ENCODE results near the gene SLC44A1.

The SLC44A1 gene

DNA sequence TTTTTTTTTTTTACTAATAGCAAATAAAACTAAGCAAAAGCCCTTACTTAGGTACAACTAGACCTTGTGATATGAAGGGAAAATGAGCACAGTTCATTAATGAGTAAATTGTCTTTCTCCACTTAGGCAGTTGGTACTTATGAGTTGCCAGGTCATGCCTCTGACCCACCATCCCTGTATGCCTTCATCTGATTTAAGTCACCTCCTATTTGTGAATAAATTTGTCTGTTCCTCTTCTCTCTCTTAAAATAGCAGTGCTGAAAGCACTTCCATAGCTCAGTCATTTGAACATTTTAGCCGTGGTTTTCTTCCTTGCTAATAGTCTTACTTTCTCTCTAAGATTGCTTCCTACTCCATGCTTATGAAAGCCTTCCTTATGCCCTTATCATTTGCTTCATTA lies 61.4 kb downstream of the SLC44A1 start:
- no peak for DNase-seq (ENCODE audit: low spot score)

DNA sequence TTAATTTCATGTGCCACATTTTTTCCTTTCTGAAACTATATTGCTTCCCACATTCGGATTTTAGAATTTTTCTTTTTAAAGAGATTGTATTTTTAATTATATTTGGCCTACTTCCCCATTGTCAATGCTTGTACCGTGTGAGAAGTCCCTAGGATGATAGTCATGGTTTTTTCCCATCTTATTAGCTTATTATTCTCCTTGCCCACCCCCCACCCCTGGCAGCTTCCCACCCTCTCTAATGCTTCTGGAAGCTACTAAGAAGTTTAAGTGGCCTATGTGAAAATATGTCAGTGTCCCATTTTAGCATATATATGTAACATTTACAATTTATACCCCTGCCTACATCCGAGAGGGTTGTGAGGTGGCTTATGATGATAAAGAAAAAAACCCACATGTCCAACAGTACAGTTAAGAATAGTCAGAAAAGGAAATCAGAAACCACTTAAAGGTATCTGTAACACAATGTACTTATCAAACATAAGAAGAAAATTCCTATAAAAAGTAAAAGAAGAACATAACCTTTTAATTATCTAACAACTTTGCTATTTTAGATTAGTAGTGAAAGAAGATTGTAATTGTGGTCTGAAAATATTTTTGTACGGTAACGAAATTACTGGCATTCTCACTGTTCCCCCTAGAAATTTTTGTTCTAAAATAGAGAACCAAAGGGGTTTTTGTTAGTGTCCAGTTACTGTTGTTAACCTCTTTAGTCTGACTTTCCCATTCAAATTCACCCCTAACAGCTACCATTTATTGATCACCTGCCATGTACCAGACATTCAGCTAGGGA lies 62.1 kb downstream of the SLC44A1 start:
- DNase-seq (ENCODE audit: low spot score) = no peak

DNA sequence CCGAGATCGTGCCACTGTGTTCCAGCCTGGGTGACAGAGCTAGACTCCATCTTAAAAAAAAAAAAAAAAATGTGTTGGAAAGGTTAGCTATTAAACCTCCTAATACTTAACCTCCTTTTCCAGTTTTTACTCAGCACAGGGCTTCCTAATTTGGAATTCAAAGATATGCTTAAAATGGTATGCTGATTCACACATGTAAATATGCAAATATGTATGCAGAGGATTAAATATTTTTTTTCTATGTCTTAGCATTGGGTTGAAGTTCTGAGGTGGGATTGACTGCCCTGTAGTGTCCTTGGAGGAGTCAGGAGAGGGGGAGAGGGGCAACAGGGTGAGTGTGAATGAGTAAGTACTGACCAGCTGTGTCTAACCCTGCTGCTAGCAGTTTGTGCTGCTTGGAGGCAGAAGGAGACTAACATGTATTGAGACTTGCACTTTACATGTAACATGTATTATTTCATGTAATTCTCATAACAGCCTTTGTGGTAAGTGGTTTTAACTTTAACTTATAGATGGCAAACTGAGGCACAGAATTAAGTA lies 63.2 kb downstream of the SLC44A1 start:
- no peak for DNase-seq (ENCODE audit: low spot score)

DNA sequence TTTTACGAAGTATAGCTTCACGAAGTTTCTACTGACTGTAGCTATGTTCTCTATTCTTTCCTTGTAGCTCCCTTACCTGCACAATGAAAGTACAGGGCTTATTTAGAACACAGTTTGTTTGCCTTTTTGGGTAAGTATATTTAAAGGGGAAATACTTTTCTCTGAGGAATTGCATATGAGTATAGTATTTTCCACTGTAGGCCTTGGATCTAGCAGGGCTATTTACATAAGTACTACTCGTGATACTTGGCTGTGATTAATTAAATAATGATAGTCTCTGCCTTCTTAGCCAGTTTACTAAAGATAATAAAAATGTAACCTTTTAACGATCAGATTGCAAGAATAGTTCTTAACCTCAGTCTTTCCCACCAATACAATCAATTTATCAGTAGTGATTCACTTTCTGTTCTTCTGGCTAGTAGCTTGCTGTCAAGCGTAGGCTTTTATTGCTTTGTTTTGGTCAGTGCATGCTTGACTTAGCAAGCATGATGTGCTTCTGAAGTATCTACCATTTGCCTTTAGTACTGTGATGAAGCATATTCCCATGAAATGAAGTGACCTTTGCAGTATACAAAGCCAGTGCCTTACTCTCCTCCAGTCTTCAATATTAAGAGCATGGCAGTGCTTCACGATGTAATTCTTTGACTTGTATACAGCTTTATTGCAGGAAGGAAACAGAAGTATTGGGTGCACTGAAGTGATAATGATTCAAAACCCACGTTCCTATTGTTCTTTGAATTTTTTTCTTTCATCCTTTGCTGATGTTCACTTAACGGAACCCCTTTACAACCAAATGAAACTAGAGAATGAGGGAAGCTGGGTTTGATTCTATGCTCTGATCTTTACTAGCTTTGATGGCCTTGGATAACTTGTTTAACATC lies 64.2 kb downstream of the SLC44A1 start:
- DNase-seq (ENCODE audit: low spot score) = no peak

DNA sequence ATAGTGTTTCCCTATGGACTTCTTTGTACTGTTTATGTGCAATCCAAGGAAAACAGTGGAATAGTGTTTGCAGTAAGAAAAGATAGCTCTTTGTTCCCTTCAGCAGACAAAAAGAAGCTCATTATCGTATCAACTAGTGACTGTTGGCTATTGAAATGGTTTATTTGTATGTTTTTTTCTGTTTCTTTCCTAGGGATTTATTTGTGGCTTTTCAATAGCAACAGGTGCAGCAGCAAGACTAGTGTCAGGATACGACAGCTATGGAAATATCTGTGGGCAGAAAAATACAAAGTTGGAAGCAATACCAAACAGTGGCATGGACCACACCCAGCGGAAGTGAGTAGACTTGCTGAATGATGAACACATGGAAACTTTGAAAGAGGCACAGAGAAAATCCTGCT lies 65.1 kb downstream of the SLC44A1 start:
- DNase-seq (ENCODE audit: low spot score) = no peak

DNA sequence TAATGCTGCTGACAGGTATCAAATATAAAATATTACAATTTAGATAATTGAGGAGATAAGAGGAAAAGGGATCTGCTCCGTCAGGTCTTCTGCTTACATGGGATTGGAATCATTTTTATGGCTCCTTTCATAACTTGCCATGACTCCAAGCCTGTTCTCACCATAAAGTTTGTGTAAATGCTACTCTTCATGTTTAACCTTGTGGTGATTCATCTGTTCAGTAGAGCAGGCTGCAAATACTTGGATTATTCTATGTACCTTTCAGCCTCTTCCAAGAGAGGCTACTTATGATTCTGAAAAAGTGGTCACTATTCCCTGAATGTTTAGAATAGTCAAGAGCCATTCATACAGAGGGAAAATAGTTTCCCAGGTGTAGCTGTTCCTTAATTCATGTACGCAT lies 66.9 kb downstream of the SLC44A1 start:
- DNase-seq (ENCODE audit: low spot score) = no peak

DNA sequence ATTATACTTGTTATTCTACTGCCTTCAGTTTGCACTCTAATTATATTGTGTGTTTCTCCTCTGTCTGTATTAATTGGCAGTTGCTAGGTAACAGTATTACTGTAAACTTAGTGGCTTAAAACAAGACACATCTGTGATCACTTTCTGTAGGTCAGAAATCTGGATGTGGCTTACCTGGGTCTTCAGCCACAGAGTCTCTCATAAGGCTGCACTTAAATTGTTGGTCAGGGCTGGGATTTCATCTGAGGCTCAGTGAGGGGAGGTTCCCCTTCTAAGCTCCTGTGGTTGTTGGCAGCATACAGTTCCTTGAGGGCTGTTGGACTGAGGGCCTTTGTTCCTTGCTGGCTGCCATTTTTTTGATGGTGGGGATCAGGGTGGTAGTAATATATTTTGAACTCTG lies 68.8 kb downstream of the SLC44A1 start:
- DNase-seq (ENCODE audit: low spot score) = no peak

DNA sequence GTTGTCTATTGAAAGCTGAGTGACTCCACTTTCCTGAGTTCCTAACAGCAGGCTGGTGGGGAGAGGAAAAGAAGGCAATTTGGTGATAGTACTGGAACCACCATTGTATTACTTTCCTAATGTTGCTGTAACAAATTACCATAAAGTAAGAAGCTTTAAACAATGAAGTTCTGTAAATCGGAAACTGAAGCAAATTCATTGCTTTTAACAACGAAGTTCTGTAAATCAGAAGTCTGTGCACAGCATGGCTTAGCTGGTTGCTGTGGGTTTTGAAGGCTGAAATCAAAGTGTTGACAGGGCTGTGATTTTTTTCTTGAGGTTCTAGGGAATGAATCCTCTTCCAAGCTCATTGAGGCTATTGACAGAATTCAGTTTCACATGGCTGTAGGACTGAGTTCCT lies 72.3 kb downstream of the SLC44A1 start:
- no peak for DNase-seq (ENCODE audit: low spot score)

DNA sequence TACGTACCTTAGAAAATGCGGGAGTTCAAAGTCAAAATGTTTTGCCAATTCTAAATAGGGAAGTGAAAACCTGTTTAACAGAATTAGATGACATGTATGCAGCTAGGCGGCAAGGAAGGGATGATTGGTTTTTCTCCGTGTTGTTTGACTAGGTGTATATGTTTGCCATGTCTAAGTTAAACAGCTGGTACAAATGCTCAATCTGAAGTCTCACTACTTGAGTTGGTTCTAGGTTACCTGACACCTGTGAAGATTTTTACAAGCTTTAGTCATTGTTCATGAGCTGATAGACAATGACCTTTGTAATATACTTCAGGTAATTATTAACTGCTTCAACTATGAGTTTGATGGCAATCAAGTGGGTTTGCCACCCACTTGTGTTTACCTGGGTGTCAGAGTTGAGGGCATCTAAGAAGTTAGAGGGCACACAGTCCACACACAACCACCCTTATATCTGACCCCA lies 74.3 kb downstream of the SLC44A1 start:
- no peak for DNase-seq (ENCODE audit: low spot score)

DNA sequence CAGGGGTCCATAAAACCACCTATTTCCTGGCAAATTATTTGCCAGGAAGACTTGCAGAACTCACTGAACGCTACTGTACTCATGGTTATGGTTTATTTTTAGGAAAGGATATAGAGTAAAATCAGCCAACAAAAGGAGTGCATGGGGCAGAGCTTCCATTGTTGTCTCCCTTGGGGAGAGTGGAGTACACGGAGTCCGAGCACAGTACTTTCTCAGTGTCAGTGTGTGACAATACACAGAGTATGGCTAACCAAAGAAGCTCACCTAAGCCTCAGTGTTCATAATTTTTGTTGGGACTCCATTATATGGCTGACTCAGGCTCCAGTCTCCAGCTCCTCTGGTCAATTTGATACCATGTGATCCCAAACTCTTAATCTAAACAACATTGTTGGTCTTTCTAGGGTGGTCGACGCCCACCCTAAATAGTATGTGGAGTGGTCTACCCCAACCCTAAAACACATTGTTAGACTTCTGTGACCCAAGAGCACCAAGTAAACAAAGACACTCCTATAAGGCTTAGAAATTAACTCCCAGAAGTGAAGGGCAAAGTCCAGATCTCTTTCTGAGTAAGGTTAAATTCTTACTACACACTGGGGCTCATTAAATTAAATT lies 74.9 kb downstream of the SLC44A1 start:
- DNase-seq (ENCODE audit: low spot score) = no peak

DNA sequence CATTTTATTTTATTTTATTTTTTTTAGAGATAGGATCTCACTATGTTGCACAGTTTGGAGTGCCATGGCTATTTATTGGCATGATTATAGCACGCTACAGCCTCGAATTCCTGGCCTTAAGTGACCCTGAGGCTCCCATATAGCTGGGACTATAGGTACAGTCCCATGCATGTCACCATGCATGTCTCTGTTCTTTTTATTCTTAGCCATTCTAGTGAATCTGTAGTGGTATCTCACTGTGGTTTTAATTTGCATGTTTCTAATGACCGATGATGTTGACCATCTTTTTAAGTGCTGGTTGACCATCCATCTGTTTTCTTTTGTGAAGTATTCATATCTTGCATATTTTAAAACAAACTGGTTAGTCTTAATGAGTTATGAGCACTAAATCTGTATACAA lies 76.1 kb downstream of the SLC44A1 start:
- DNase-seq (ENCODE audit: low spot score) = no peak

DNA sequence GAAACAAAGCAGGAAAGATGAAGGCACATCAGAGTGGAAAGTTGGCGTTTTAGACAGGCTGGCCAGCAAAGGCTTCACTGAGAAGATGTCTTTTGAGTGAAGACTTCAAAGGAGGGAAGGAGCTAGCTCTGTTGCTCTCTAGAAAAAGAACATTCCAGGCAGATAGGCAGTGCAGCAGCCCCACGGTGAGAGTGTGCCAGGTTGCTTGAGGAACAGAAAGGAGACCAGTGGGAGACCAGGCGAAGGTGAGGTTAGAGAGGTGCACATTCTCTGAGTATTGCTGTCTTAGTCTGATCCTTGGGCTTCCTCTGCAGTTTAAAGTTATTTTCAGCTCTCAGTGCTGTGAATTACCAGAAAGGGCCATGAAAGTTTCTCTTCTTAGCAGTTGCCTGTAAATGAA lies 83.8 kb downstream of the SLC44A1 start:
- DNase-seq (ENCODE audit: low spot score) = no peak

DNA sequence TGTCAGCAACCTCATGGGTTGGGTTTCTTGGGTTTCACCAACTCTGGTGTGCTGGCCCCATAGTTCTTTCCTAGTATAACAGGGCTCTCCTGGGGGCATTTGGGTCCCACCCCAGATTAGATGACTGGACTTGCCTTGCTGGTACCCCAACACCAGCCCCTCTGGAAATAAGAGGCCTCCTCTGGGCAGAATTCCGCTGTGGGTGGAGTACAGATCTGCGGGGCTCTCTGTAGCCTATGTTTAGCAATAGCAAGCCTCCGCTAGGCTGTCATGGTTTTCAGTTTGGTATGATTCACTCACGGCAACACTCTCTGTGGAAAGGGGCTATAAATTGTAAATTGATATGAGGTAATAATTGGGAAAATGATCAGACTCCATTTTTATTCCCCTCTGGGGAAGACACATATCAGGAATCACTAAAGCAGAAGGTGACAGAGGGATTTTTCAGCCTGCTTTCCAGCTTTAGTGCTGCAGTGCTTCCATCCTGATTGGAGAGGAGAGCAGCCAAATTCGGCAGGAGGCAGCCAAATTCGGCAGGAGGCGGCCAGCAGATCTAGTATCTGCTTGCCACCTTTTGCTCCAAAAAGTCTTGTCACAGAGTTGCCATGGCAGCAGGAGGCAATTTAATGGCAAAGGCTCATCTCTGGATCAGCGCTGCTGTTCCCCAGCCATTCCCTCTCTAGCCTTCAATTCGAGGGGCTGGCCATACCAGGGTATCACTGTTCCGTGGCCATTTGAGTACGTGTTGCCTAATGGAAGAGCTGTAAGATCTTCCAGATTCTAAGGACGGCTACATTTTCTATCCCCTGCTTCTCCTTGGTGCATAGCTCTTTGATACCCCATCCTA lies 84.6 kb downstream of the SLC44A1 start:
- DNase-seq (ENCODE audit: low spot score) = no peak

DNA sequence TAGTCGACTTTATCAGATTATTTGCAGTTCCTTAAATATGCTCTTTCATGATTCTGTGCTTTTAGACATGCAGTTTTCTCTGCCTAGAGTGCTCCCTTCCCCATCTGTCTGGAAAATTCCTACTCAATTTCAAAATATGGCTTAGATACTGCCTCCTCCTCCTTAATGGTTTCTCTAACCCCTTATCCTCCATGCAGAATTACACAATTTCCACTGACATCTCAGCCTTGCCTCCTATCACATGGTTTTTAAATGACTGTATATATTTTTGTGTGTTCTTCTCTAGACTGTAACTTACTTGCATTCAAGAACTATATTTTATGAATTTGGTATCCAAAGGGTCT lies 85.2 kb downstream of the SLC44A1 start:
- DNase-seq (ENCODE audit: low spot score) = no peak

DNA sequence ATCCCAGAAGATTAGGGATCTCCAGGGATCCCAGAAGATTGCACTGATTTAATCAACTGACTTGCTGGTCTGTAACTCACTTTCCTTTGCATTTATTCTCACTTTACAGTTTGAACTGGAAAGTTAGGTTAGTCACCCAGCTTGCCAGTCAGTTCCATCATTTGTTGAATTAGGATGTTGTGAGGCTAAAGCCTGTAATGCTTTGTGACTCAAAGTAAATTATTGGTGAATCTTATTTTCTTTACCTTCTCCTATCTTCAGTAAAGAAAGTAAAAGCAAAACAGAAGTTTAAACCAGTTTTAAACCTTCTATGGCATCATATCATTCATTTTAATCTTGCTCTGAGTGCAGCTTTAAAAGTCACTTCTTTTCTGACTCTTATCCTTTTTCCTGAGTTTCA lies 85.8 kb downstream of the SLC44A1 start:
- no peak for DNase-seq (ENCODE audit: low spot score)

DNA sequence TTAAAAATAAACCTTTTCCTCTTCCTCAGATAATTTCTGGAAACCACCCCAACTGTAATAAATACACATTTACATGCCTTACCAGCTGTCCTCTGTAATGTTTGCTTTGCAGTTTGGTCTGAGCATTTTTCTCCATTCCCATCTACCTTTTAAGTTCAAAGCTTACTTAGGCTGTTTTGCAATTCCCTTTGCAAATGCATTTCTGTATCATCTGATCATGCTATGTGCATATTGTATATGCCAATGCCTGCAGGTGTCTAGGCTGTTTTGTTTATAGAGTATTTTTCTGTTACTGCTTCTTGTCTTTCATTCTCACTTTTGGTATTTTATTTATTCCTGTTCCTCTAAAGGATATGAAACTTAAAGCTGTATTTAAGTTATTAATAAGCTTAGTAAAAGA lies 86.3 kb downstream of the SLC44A1 start:
- DNase-seq (ENCODE audit: low spot score) = no peak

DNA sequence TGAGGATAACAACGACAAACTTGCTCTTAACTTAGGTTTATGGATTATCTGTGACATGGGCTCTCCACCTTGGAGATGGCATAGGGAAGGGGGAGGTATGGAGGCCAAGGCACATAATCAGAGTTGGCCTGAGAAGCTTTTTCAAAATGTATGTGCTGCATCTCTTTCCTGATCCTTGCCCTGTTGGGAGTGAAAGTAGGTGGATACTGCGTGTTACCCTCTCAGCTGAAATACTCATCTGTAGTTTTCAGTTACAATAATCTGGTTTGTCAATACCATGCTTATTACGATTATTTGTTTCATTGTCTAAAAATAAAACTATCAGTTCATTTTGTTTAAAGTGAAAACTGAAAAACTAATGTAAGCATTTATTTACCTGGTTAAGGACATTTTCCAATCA lies 86.7 kb downstream of the SLC44A1 start:
- DNase-seq (ENCODE audit: low spot score) = no peak

DNA sequence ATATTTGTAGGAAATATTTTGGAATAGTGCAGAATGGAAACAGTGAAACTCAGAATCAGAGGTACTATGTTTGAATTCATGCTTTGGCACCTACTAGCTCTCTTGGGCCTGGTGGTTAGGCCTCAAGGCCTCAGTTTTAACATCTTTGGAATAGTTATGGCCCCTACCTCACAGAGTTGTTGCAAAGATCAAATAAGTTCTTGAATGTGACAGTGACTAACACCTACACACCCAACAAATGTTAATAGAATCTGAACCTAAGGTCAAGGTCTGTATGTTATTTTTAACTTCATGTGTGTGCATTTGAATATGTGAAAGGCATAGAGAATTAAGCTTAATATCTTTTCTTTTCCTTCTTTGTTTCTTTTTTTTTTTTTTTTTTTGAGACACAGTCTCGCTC lies 87.3 kb downstream of the SLC44A1 start:
- DNase-seq (ENCODE audit: low spot score) = no peak

DNA sequence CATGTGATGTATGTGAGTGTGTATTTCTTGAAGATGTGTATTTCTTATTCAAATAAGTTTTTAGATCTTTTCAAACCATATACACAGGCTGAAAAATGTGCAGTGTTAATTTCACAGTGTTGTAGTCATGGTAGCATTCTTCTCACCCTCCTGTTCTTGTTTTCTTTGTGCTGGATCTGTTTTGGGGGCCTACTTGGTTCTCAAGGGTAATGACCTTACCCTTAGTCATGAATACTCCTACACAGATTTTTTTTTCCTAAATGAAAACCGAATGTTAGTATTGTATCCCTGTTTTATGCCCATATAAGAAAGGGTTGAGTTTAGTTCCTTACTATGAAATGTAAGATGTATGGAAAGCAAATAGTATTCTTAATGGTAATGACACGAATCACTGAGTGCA lies 88.0 kb downstream of the SLC44A1 start:
- DNase-seq (ENCODE audit: low spot score) = no peak

DNA sequence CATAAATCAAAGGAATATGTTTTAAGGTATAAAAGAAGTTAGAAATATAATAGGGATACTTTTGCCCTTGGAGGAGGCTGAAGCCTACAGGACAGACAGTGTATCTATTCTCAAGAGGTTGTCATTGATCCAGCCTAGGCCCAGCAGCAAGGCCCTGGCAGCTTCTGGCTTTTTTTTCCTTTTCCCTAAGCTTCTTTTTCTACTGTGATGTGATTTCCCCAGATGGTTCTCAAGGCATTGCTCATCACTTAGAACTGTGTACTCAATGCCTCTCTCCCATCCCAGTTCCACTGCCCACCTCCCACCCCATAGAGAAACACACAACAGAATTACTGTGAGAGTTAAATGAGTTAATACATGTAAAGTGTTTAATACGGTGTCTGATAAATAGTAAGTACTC lies 88.6 kb downstream of the SLC44A1 start:
- no peak for DNase-seq (ENCODE audit: low spot score)

DNA sequence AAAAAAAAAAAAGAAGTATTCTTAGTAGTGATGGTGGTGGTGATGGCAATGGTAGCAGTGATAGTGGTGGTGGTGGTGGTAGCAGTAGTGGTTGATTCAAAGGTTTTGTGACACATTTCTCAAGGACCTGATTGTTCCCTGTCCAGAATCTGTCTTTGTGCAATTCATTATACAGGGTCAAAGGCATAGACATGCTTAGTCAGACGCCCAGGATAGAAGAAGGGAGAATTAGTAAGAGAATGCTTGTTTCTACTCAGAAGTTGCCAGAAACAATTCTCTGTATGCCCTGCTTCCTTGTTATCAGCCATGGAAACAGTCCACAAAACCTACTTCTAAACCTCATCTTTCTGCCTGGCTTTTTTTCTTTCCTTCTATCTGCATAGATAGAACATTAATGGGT lies 89.4 kb downstream of the SLC44A1 start:
- DNase-seq (ENCODE audit: low spot score) = no peak

DNA sequence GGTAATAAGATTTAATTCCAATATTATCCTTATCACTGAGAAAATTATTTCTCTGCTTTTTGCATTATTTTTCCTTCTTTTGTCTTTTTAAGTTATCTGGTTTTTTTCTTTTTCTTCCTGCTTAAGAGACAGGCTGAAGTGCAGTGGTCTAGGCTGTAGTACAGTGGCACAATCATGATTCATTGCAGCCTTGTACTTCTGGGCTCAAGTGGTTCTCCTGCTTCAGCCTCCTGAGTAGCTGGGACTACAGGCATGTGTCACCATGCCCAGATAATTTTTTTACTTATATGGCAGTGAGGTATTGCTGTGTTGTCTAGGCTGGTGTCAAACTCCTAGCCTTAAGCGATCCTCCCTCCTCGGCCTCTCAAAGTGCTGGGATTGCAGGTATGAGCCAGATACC lies 93.9 kb downstream of the SLC44A1 start:
- DNase-seq (ENCODE audit: low spot score) = no peak
